GM12872 (cell line): Measurements from ENCODE around the gene SCLY.

Source experiments
- TF ChIP-seq, protein P1 (sequence below): IDR thresholded peaks from 3 replicates; pipeline ENCODE4 v1.5.1; 2011; ENCODE audit warnings: low read depth, mild to moderate bottlenecking, low read length, moderate library complexity; ENCODE audit not compliant: insufficient read depth

The SCLY gene

DNA sequence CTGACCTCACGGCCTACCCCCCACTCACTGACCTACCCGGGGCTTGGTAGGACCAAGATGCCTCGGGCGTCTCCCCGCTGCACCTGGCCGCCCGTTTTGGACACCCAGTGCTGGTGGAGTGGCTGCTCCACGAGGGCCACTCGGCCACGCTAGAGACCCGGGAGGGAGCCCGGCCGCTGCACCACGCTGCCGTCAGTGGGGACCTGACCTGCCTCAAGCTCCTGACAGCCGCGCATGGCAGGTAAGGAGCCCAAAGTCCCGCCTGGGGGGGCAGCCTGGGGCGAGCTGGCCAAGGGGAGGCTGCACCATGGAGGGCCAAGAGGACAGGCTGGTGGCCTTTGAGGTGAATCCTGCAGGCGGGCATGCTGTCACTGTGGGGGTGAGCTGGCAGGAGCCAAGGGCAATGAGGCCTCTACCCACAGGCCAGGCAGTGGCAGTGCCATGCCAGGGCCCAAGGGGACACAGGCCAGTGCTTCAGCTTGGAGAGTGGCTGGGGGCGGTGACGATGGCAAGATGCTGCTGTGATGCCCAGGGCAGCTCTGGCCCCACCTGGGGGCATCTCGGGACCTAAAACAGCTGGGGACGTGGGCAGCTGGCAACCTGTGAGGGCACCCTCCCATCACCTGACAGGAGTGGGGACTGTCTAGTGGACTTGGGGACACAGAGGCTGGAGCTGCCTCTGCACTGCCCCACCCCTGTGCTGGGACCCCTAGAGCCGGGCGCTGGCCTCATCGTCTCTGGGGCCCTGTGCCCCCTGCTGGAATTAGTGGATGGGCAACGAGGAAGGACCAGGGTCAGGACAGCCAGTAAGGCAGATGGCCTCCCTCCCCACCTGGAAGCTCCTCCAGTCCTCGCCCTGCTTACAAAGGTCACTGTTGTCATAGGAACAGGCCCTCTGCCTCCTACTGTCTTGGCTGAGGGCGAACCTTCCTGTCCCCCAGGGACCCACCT is 41.4 kb downstream of the SCLY start:
- TF ChIP-seq, protein P1, sequence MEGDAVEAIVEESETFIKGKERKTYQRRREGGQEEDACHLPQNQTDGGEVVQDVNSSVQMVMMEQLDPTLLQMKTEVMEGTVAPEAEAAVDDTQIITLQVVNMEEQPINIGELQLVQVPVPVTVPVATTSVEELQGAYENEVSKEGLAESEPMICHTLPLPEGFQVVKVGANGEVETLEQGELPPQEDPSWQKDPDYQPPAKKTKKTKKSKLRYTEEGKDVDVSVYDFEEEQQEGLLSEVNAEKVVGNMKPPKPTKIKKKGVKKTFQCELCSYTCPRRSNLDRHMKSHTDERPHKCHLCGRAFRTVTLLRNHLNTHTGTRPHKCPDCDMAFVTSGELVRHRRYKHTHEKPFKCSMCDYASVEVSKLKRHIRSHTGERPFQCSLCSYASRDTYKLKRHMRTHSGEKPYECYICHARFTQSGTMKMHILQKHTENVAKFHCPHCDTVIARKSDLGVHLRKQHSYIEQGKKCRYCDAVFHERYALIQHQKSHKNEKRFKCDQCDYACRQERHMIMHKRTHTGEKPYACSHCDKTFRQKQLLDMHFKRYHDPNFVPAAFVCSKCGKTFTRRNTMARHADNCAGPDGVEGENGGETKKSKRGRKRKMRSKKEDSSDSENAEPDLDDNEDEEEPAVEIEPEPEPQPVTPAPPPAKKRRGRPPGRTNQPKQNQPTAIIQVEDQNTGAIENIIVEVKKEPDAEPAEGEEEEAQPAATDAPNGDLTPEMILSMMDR, result no peak

DNA sequence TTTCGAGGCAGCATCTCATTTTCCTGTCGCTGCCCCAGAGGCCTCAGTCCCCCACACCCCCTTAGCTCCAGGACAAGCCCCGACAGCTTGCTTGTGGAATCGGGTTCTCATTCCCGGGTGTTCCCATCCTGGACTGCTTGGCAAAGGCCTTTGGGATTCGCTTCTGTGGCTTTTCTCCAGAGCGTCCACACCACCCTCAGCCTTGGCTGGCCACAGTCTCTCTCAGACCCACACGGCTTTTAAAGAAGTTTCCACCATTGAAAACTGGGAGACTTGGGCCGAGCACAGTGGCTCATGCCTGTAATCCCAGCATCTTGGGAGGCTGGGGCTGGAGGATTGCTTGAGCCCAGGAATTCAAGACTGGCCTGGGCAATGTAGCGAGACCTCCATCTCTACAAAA is 42.1 kb downstream of the SCLY start:
- TF ChIP-seq, protein P1, result no peak

DNA sequence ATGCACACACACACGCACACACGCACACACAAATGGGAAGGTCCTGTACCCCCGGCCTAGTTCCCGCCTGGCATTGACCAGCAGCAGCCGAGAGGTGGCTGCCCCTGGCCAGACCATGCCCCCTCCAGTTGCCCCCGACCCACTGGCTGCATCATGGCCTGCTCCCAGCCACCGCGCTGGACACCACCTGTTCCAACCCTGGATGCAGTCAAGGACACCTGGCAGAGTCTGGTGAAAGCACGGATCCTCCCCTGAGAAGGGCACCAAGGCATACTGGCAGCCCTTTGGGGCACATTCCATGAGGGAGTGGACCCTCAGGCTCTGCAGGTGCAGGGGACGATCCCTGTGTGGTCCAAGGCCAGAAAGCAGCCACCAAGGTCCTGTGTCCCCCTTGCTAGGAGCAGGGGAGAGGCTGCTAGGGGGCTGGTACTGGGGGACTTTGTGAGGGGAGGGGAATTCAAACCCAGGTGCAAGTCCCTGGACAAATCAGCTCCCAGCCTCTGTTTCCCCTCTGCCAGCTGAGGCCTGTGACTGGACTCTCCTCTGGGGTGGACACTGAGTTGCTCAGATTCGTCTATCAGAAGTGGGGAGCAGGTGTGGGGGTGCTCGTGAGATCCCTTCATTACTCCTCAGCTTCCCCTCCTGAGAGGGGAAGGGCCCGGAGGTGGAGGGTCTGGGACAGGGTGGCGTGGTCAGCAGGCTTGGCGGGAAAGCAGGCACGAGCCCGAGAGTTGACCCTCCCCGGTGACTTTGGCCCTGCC is 42.8 kb downstream of the SCLY start:
- TF ChIP-seq, protein P1, result no peak

DNA sequence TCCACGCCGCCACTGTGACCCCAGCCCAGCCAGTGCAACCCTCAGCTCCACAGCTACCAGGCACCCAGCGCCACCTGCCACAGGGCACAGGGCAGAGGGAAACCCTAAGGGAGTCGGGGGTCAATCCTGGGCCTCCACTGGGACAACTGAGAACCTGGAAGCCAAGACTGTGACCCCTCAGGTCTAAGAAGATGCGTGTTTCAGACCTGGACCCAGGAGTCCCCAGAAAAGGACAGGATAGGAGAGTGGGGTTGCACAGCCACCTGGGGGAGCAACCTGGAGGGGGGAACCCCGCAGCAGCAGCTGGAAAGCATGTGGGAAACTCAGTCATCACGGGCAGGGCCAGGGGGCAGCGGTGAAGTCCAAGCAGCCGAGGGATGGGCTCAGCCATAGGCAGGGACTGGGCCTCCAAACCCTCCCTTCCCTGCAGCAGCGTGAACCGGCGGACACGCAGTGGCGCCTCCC is 43.5 kb downstream of the SCLY start:
- TF ChIP-seq, protein P1, result no peak

DNA sequence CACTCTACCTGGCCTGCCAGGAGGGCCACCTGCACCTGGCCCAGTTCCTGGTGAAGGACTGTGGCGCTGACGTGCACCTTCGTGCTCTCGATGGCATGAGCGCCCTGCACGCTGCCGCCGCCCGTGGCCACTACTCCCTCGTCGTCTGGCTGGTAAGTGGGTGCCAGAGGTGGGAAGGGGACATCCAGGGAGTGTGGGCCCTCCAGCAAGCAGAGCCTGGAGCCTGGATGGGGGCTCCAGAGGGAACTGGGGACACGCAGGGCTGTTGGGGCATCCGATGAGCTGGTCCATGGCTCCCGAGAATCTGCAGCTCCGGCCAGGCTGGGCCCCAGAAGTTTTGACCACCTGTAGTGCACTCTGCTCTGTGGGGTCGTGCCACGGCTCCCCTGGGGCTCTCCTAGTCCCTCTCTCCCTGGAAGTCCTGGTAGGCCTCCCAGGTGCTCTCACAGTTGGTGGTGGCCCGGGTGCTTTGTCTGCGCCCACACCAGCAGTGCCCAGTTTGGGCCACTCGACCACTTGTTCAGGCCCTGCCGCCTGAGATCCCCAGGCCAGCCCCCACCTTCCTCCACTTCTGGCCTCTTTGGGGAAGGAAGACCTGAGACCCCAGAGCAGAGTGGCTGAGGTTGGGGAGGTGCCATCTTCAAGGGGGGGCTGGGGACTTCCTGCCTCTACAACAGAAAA is 44.0 kb downstream of the SCLY start:
- TF ChIP-seq, protein P1, result no peak

DNA sequence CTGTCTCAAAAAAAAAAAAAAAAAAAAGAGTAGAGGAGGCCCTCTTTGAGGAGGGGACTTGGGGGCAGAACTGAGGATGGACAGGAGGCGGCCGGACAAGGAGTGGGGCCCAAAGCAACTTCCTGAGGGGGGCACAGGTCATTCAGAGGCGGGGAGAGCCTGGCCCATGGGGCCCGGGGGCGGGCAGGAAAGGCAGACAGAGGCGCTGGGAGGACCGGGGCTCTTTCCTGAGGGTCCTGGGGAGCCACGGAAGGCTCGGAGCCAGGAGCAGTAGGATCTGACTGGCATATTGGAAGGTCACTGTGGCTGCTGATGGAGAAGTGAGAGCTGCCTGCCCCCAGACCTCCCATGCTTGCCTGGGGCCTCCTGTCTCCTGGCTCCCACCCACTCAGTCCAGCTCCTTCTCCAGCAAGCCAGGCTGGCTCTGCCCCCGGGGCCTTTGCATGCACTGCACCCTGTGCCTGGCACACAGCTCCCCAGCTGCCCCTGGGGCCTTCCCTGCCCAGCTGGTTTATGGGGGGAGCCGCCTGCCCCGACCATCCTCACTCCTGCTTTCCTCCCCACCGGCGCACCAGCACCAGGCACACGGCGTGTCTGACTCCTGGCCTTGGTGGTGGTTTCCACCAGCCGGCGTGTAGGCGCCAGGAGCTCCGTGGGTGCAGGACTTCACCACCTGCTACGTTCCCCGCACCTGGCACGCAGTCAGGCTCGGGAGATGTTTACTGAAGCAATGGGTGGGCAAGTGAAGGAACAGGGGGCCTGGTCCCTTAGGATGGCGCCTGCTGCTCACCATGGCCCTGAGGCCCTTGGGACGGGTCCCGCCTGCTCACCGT is 44.9 kb downstream of the SCLY start:
- TF ChIP-seq, protein P1, result no peak
